ENCODE measurements around the gene ACP1.

Gene ACP1
- total RNA-seq, result 52.7 reads per million, percentile 69 among the genes with 10 or more reads in this experiment

DNA sequence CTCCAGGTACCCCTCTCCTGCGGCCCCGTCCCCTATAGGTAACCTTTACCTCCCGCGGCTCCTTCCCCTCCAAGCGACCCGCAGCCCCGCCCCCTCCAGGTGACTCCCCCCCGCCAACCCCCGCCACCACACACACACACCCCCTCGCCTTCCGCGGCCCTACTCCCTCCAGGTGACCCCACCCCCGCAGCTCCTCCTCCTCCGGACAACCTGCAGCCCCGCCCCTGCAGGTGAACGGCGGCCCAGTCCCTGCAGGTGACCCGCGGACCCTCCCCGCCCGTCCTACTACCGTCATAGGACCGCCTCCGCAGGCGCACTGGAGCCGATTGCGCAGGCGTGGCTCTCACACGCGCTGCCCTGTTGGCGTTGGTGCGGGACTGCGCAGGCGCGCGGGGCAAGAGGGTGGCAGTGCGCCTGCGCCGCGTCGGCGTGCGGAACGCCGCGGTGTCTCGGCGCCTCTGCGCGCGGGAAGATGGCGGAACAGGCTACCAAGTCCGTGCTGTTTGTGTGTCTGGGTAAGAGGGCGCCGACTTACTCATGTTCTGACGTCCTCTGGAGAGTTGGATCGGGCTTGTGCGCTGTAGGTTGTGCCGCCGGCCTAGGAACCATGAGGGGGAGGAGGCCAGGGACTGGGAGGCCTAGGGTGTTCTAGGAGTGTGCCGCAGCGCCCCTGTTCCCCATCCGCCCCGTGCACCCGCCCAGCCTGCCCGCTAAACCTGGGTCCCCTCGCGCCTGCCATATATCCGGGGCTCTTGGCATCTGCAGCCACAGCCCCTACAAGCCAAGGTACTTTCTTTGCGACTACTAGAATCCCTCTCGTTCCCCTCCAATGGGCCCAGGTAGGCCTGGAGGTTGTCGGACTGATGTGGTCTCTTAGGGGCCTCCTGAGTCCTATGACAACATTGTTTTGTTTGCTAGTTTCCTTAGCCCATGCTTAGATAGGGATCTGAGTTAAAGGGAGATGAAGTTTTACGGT, at the start of gene ACP1:
Gene ACP1, plus strand, starts transcription at position 455 of the 976 bp plus-strand sequence. Its CDS starts 18 bp downstream, at position 473.
- DNase-seq, result peak; percentile 93

DNA sequence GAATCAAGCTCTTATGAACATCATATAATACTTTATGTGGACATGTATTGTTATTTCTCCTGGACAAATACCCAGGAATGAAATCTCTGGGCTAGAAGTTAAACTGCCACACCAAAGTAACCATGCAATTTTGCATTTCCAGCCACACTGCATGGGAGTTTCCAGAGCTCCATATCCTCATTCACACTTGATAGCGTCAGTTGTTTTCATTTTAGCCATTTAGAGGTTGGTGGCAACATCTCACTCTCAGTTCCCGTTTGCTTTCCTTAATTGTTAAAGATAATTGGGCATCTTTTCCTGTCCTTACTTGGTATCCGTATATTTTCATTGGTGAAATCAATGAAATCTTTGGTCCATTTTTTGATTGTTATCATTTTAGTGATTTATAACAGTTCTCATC, 48.7 kb upstream of the ACP1 start:
- DNase-seq, result no peak

DNA sequence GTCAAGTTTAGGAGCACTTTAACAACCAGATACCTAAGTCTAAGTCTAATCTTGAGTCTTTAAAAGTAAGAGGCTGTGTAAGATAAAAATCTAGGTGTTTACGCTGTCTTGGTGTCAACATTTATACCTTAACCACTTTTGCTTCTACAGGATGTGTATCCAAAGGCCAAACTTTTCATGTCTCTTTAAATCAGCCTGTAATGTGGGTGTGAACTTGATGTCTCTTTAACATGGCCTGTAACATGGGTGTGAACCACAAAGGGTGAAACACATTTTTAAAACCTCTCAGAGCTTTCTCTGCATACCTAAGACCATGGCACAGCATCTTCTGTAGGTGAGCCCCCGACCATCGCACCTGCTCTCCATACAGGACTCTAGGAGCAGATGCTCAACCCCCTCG, 41.3 kb upstream of the ACP1 start:
- no peak for DNase-seq

DNA sequence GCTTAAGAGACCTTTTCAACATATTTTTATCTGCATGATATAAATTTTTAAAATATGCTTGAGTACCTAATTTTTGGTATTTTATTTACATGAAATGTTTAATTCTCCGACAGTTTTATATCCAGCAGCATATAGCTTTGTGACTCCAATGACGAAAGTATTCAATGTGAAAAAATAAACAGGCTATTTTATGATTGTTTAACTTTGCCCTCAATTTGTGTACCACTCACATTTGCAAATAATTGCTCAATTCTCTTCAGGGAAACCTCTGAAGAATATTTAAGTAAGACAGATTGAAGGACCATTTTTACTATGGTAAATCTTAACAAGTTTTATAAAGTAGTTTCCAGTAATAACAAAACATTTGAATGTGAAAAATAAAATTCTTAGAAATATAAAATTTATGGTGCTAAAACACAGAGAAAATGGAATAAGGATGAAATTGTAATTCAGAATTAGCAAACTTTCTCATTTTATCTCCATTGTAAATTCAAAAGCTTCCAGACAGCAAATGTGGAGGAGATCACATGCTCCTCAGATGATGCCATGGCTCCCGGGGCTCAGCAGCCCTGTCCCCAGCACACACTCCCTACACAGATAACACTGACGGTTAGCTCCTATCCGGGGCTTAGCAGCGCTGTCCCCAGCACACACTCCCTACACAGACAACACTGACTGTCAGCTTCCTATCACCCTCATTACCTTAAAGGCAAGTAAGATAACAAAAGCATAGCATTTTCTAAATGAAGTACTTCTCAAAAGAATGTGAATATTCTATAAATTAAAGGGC, 40.6 kb upstream of the ACP1 start:
- DNase-seq, result no peak

DNA sequence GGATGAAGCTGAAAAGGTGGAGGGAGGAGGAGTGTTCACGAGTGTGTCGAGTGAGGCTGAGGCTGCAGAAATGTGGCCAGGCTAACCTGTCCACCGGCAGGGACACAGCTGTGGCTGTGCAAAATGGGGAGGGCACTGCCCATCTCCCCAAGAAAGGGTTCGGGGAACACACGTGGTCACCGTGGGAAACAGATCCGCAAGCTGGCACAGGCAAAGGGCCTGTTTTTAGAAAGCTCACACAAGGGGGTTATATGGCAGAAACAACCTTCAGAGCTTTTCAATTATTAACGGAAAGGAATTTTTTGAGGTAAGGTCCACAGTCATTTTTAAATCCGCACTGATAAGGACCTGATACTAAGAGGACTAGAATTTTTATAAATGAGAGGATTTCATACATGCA, 36.6 kb upstream of the ACP1 start:
- no peak for DNase-seq

DNA sequence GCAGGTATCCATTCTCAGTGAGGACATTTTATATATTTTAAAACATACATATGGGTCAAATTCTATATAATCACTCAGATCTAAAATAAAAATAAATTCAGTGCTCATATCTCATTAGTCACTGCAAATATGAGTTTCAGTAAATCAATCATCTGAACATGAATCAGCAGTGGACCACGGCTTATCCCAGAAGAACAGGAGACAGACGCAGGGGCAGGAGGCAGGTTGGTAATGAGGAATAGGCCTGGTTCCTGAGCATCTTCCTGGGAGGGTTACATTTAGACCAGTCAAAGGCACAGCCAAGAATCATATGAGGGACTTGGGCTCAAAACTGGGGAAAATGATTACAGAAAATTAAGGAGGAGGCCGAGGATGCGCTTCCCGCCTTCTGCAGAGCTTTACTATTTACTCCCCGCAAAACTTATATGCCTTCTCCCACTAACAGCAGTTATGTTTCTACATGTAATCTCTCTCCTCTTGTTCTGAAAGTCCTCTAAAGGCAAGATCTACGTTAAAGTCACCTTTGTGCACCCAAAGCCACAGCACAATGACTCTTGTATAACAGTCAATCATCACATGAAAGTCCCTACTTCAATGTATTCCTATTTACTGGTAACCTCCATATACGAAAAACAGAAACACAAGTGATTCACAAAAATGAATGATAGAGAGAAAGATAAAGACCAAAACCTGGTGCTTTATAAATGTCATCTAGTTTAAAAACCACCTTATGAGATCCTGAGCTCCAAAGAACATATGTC, 36.0 kb upstream of the ACP1 start:
- no peak for DNase-seq

DNA sequence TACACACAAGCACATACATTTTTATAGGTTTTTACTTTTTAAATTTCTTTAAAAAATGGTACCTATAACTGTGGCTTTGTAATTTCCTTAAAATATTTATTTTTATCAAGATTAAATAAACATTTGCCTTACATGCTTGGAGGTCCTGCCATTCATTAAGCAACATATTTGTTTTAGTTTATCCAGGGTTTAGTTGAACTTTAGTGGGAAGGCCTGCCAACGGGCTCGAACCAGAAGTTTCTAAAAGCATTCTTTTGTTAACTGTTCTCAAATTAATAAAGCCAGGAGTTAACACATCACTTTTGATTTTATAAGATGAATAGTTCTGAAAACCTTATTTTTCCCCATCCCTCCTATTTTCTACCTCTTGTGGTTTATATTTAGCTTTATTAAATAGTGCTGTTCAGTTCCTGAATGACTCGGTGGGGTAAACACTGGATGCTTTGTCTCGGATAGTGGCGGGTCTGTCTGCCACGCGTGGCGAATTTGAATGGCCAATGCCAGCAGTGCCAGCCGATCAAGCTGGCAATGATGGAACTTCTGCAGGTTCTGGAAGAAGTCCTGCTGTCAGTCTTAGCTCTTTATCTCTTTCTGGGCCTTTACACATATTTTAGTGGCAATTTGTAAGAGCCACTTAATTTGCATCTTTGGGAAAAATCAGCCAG, 33.1 kb upstream of the ACP1 start:
- no peak for DNase-seq

DNA sequence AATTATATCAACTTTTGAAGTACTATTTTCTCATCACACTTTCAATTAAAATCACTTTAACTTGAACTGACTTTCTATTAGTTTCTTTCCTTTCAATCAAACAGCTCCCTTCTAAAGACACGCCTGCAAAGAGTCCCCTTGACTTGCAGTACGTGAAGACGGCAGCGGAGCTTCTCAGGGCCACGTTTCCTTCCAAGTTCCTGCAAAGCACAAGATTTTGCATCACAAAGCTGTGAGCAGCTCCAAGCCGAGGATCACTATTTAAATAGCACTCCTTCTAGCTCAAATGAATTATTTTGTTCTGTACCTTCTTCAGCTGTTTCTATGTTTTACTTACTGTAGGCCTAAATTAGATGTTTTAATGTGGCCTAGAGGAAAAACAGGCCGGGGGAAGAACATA, 31.7 kb upstream of the ACP1 start:
- DNase-seq, result no peak

DNA sequence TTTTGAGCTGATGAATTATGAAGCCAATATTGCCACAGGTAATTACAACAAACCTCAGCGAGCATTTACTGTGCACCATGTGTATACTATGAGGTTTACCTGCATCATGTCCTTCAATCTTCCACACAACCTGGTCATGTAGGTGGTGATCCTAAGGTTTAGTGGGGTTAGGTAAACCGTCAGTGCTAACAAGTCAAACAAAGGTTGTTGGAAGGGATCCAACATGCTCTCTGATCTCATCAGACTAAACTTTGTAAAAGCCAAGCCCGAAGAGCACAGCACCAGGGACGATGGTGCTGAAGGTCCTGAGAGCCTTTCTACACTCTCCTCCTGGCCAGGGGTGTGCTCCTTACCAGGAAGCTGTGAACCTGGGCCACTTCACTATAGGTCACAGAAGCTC, 30.3 kb upstream of the ACP1 start:
- DNase-seq, result no peak

DNA sequence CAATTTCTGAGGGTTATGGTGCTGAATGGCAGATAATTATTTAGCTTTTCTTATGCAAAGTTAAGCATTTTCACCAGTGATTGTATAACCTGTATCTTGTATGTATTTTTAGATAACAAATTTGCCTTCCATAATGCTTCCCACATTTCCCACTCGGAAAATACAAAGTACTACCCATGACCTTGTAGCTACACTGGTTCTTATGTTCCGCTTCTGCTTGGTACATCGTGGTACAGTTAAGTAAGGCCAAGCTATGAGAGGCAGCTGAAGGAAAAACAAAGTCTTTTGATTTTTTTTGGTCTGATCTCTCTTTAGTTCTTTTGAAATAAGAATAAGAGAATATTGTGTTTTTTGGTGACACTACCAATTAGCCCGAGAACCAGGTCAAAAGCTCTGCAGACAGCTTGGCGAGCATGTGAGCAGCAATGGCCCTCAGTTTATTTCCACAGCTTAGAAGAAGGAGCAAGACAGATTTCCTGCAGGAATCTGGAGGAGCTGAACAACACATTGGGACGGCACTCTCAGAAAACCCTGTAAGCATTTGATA, 27.7 kb upstream of the ACP1 start:
- DNase-seq, result no peak

DNA sequence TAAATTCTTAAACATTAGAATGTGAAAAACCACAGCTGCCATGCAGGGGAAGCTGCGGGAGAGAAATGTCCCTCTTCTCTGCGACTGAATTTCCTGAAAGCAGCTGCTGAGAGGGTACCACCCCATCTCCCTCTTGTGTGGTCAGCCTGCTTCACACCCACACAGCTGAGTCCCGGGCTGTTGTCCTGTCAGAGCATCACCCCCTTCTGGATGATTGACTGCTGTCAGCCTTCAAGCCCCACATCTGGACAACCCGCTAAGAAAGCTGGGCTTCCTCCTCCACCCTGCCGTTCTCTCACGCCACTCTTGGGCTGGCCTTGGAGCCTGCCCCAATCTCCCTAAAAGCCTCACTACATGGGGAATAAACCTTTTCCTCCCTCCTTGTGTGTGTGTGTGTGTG, 26.9 kb upstream of the ACP1 start:
- no peak for DNase-seq

DNA sequence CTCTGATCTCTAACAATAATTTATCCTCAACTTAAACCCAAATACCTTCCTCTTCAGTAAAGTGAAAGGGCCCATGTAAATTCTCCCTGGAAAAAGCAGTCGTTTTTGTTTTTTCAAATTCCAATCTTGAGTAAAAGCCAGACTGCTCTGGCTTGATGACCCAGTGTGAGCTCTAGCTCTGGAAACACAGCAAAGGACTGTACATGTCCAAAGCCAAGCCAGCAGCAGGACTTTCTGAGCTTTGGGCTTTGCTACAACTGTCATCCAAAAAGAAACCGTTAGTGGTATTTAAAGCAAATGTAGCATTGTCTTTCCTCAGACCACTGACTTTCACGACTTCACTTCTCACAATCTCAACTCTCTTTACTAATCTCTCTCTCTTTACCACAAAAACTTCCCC, 26.3 kb upstream of the ACP1 start:
- DNase-seq, result no peak

DNA sequence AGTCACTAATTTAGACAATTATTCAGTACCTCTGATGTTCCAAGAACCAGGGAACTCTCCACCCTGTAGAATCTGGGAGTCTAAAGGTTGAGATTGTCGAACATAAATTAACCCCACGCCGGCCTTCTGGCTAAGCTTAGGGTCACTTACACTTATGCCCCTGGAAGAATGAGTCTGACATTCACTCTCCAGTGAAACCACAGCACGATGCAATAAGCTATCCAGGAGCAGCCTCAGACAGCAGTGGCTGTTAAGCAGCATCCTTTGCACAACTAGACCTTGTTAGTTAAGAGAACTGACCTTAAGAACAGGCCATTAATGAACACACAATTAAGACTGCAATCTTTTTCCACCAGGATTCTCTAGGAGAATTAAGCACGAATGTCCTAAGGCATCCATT, 25.9 kb upstream of the ACP1 start:
- DNase-seq, result no peak

DNA sequence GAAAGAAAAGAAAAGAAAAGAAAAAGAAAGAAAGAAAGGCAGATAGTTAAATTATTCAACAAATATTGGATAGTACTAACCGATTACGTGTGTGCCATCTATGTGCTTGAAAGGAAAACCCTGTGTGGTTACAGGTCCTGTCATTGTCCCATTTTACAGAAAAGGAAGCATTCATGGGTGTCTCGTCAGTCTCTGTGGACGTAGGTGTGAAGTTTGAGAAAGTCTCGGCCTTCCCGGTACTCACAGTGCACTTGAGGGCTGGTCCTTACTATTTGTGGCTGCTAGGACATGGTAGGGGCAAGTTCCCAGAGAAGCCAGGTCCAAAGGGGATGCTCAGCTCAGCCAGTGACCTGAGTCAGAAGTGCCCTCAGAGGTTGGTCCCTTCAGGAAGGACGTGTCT, 20.2 kb upstream of the ACP1 start:
- DNase-seq, result no peak

DNA sequence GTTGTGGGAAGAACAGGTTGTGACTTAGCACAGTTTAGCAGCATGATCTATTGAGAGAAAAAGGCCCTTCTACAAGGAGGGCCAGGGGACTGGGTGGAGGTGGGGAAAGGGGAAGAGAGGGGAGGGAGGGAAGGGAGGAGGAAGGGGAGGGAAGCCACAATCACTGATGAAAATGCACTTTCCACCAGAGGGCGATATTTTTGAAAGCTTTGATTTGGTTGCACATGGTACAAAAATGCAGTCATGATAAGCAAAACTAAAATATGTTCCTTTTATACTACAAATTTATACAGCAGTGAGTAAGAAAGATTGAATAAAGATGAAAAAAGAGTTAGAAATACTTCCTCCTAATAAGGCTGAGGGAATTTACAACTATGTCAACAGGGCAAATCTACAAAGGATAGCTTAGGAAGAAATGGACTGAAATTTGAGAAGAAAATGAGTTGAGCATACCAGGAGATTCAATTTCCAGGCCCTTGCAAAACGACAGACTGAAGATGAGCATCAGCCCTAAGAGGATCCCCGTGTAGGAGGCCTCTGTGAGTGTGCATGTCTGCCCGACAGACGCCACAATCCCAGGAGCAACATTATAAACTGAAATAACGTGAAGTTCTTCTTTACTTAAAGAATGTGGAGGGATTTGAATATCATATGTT, 18.1 kb upstream of the ACP1 start:
- peak; percentile 19 for DNase-seq

DNA sequence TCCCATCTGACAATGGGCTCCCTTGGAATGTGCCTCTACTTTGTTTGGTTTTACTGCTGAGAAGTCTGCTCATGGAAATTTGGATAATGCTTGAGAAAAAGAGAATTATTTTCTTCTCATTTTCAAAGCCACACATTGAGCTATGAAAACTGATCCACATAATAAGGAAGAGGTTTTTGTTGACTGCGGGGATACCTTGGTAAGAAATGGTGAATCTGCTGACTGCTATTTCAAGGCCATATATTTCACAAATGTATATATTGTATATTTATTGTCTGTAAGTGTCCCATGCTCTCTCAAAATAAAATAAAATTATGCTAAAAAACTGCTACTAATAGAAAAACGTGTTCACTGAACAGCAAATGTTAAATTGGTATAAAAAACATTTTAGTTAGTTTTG, 16.0 kb upstream of the ACP1 start:
- no peak for DNase-seq

DNA sequence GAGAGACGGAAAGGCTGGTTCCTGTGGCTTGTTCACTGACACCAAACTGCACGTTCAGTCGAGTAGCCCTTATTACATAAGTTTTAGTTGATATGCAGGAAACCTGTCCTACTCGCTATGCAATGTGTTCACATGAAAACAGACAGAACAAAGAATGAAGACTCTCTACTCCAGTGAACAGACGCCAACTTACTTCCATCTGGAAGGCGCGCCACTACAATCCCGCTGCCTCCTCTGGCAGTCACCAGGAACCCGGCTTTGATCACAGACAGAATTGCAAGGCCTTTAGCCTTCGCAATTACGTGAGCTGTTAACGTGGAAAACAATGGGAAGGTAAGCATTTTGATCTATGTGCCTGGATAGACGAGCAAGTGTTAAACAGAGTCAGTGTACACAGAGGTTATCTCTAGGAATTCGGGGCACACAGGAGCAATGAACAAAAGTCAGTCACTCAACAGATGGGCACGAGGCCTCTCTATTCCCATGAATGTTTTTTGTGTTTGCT, 15.2 kb upstream of the ACP1 start:
- DNase-seq, result no peak

DNA sequence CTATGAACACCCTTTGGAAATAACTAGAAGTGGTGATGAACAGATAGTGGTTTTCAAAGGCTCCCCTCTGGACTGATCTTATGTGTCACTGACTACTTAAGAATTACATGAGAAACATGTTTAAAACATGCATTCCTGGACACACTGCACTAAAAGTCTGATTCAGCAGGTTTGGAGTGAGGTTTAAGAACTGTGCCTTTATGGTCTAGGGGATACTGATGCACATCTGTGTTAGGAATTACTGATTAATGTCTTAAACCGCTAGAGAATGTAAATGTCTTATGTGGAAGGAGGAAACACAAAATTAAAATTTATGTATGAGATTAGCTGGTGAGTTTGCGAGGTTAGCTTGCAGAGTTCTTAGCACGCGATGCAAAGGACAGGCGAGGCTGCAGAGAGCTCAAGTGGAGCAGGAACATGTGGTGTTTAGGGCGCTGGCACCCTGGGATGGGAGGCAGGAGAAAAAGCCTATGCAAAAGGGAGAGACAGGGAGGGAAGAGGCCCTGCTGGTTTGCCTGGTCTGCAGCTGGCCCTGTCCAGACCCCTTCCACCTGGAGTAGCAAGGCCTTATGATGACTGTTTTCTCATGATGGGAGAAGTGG, 12.6 kb upstream of the ACP1 start:
- no peak for DNase-seq

DNA sequence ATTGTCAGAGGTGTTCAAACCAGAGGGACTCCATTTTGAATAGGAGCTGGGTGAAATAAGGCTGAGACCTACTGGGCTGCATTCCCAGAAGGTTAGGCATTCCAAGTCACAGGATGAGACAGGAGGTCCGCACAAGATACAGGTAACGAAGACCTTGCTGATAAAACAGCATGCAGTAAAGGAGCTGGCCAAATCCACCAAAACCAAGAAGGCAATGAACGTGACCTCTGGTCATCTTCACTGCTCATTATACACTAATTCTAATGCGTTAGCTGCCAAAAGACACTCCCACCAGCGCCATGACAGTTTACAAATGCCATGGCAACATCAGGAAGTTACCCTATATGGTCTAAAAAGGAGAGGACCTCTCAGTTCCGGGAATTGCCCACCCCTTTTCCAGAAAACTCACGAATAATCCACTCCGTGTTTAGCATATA, 11.5 kb upstream of the ACP1 start:
- no peak for DNase-seq

DNA sequence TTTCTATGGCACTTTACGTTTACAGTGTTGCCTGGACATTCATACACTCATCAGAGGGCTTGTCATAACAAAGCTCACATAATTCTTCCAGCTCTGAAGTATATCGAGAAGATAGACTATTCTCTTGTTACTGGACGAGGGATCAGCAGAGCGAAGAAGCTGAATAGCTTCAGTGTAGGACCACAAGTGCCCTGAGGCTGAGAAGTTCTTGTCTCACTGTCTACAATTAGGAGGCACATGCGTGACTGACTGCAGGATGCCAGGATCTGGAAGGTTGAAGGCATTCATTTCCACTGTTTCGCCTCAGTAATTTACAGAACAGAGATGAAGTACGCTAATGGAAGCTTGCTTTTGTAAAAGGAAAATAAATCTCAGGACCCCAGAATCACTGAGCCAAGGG, 10.5 kb upstream of the ACP1 start:
- no peak for DNase-seq

DNA sequence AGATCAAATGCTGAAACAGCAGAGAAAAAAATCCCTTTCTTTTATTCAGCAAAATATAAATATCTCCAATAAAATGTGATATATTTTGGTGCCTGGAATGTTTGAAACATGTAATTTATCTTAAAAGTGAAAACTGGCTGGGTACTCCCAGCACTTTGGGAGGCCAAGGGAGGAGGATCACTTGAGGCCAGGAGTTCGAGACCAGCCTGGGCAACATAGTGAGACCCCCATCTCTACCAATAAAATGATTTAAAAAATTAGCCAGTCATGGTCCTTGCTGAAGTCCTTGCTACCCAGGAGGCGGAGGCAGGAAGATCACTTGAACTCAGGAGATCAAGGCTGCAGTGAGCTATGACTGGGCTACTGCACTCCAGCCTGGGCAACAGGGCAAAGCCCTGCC, 9.6 kb upstream of the ACP1 start:
- DNase-seq, result no peak
